ENCODE results near the gene VIPR1.

DNA sequence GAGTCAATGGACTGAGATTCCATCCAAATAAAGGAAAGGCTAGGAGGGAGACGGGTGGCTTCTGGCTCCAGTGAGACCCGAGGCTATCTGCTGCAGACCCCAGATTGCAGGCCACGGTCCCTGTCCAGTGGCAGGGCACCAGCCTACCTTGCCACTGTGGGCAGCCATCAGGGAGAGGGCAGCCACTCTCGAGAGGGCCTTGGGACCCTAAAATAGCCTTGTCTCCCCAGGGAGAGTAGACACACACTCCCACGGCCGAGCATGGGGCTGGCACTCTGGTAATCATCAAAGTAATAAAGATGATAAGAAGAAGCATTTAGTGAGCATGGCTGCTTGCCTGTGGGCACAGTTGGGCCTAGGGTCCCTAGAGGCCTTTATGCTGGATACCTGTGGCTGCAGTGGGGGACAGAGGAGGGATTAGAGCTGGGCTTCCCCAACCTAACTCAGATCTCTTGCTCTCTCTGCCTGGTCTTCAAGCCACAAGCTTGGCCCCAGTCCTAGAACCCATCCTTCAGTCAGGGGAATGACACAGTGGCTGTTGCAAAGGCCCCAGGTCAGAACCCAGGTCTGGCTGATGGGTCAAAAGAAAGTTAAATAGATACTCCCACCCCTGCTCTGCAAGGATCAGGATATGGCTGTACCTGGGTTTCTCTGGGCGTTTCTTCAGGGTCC lies 9.2 kb upstream of the VIPR1 start:
- TF ChIP-seq, protein P1, sequence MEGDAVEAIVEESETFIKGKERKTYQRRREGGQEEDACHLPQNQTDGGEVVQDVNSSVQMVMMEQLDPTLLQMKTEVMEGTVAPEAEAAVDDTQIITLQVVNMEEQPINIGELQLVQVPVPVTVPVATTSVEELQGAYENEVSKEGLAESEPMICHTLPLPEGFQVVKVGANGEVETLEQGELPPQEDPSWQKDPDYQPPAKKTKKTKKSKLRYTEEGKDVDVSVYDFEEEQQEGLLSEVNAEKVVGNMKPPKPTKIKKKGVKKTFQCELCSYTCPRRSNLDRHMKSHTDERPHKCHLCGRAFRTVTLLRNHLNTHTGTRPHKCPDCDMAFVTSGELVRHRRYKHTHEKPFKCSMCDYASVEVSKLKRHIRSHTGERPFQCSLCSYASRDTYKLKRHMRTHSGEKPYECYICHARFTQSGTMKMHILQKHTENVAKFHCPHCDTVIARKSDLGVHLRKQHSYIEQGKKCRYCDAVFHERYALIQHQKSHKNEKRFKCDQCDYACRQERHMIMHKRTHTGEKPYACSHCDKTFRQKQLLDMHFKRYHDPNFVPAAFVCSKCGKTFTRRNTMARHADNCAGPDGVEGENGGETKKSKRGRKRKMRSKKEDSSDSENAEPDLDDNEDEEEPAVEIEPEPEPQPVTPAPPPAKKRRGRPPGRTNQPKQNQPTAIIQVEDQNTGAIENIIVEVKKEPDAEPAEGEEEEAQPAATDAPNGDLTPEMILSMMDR (IDR thresholded peaks at IDR 0.05; ENCODE audit: low read depth, low read length, missing input control), result no peak
- TF ChIP-seq ZBTB33 (IDR thresholded peaks at IDR 0.05) (no peak), YY1 (IDR thresholded peaks at IDR 0.05) (no peak), EGR1 (IDR thresholded peaks at IDR 0.05; ENCODE audit: low read depth in 2 of 2) (no peak), GABPA (IDR thresholded peaks at IDR 0.05 in 1 of 2, conservative IDR thresholded peaks at IDR 0.05 in 1 of 2) (no peak), RAD21 (IDR thresholded peaks at IDR 0.05) (no peak), NR2F2 (IDR thresholded peaks at IDR 0.05) (no peak), FOXA2 (IDR thresholded peaks at IDR 0.05) (no peak), RXRA (IDR thresholded peaks at IDR 0.05) (no peak)
- TF ChIP-seq, protein P2, sequence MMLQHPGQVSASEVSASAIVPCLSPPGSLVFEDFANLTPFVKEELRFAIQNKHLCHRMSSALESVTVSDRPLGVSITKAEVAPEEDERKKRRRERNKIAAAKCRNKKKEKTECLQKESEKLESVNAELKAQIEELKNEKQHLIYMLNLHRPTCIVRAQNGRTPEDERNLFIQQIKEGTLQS (IDR thresholded peaks at IDR 0.05), result no peak
- TF ChIP-seq, protein P3, sequence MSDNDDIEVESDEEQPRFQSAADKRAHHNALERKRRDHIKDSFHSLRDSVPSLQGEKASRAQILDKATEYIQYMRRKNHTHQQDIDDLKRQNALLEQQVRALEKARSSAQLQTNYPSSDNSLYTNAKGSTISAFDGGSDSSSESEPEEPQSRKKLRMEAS (IDR thresholded peaks at IDR 0.05), result no peak
- TF ChIP-seq, protein P4, sequence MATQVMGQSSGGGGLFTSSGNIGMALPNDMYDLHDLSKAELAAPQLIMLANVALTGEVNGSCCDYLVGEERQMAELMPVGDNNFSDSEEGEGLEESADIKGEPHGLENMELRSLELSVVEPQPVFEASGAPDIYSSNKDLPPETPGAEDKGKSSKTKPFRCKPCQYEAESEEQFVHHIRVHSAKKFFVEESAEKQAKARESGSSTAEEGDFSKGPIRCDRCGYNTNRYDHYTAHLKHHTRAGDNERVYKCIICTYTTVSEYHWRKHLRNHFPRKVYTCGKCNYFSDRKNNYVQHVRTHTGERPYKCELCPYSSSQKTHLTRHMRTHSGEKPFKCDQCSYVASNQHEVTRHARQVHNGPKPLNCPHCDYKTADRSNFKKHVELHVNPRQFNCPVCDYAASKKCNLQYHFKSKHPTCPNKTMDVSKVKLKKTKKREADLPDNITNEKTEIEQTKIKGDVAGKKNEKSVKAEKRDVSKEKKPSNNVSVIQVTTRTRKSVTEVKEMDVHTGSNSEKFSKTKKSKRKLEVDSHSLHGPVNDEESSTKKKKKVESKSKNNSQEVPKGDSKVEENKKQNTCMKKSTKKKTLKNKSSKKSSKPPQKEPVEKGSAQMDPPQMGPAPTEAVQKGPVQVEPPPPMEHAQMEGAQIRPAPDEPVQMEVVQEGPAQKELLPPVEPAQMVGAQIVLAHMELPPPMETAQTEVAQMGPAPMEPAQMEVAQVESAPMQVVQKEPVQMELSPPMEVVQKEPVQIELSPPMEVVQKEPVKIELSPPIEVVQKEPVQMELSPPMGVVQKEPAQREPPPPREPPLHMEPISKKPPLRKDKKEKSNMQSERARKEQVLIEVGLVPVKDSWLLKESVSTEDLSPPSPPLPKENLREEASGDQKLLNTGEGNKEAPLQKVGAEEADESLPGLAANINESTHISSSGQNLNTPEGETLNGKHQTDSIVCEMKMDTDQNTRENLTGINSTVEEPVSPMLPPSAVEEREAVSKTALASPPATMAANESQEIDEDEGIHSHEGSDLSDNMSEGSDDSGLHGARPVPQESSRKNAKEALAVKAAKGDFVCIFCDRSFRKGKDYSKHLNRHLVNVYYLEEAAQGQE (IDR thresholded peaks at IDR 0.05), result no peak
